ENCODE data around the gene KRTAP19-8. TPM values are rescaled to one million over a fixed set of nuclear protein-coding genes. Genes with fewer than 3 reads are reported as not detected.

KRTAP19-8 gene, protein sequence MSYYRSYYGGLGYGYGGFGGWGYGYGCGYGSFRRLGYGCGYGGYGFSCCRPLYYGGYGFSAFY
- not detected for polyA plus RNA-seq (2013, experiment 1 of 2; ENCODE audit: insufficient read length)
- polyA plus RNA-seq (2013, experiment 2 of 2; ENCODE audit: insufficient read length): not detected

DNA sequence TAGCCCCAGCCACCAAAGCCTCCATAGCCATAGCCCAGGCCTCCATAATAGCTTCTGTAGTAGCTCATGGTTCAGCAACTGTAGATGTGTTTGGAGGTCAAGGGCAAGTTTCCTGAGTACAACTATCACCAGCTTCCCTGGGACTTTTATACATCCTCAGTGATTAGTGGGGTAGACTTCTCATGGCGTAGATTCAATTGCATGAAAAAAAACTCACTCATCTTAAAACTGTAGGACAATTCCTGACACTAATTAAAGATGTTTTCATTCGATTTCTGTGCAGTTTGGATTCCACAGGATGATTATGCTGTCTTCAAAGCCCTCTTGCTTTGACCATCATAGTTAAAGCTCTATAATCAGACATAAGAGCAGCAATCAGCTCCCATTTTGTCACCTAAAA, at the start of gene KRTAP19-8:
Gene KRTAP19-8 (minus strand): TSS at position 101 of the 400 bp plus-strand sequence. CDS start 33 bp downstream, at position 68.
- no peak for DNase-seq

- no peak for DNase-seq
Measured at GRCh38 chr21:31087639-31088473, 49.6 kb upstream of the KRTAP19-8 start.

- no peak for DNase-seq
Measured at GRCh38 chr21:31084689-31085088, 46.4 kb upstream of the KRTAP19-8 start.

GRCh38 chr21:31078796-31079195, 40.5 kb upstream of the KRTAP19-8 start:
- peak; percentile 12 for DNase-seq

GRCh38 chr21:31078216-31078615, 39.9 kb upstream of the KRTAP19-8 start:
- DNase-seq: no peak

DNA sequence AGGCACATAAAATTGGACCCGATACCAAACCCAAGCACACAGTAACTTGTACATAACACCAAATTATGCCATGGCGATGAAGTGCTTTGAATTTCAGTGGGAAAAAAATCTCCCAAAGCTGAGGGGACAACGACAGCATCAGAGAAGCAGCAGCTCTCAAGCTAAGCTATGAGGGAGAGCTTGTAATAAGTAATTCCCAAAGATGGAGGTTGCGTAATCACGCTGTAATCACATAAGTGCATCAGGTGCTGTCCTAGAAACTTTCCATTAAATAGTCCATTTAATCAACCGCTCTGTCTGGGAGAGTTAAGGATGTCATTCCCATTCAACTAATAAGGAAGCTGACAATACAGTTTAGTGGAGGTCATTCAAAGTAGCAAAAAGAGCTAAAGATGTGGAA, 37.6 kb upstream of the KRTAP19-8 start:
- DNase-seq: no peak

GRCh38 chr21:31072533-31072932, 34.3 kb upstream of the KRTAP19-8 start:
- DNase-seq: no peak

GRCh38 chr21:31064803-31065202, 26.5 kb upstream of the KRTAP19-8 start:
- no peak for DNase-seq

DNA sequence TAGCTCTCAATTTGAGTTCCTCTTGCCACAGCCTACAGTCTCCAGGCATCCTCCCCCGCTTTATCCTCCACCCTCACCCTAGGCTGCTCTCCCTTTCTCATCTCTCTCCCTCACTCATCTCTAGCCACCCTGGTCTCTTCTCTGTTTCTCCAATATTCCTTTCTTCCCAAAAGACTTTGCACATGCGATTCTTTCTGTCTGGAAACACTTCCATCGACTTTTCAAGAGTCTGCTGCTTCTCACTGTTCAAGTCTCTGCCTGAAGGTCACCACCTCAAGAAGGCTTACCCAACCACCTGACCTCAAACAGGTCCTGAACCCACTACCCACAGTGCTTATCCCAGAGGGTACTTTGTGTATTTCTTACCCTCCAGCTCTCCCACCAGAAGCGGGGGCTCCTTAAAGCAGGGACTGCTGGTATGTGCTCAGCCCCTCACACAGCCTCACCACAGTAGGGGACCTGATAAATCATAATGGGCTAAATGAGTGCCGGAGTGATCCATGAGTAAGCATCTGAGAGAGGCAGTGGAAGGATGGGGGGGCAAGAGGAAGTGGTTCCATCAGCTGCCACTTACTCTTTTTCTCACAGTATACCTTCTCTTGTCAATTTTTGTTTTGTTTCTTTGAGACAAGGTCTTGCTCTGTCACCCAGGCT, 14.3 kb upstream of the KRTAP19-8 start:
- DNase-seq: no peak

DNA sequence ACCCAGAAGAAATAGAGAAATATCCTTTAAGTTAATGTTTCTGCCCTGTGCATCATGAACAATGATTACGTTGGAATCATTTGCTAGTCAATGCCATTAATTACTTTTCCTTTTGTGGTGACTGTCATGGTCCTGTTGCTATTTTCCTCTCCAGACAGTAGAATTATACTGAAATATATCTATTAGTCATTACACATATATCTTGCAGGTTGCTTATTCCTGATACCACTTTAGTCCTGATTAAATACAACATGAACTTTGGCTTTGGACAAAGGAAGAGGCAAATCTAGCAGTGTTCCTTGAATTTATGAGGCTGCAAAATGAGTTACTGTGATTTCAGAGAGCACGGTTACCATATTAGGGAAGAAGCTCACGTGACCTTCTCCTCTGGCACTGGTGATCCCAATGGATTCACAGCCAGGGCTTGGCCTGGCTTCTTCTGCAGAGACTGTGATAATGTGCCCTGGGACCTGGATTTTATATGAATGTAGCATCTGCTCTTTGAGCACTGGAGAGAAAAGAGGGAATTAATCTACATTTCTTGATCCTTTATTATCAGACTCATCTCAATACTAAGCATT, 12.4 kb upstream of the KRTAP19-8 start:
- no peak for DNase-seq

DNA sequence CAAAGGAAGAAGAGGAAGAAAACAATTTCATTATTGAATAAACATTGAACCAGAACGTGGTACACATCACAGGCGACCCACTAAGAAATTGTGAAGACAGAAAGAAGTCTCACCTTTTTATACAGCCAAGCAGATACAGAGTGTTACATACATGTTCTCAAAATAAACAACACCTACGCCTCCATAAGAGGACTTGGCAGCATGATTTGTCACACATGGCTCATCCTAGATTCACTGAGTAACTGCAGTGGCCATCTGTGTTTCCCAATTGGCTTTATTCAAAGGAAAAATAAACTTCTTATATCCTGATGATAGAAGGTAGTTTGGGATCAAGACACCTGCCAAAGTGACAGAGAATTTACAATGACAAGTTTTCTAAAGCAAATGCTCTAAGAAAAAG, 7.6 kb upstream of the KRTAP19-8 start:
- no peak for DNase-seq

DNA sequence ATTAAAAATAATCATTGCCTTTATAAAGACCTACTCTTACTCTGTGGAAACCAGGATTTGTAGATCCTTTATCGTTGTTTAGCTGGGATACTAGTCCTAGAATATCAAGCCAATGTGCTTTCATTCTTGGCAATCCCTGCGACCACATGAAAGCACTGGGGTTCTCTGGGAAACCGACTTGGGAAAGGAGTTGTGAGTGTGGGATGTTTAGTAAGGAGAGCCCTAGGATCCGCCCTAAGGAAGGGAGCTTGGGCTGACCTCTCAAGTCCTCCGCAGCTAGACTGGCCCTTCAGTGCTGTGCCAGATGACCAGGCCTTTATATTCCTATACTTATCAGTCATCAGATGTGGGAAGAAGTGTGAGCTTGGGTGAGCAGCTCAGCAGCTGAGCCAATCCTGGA, 5.2 kb upstream of the KRTAP19-8 start:
- DNase-seq: no peak

GRCh38 chr21:31042080-31042464, 3.8 kb upstream of the KRTAP19-8 start:
- no peak for DNase-seq

- DNase-seq: no peak
Measured at GRCh38 chr21:31041295-31042079, 3.2 kb upstream of the KRTAP19-8 start.

DNA sequence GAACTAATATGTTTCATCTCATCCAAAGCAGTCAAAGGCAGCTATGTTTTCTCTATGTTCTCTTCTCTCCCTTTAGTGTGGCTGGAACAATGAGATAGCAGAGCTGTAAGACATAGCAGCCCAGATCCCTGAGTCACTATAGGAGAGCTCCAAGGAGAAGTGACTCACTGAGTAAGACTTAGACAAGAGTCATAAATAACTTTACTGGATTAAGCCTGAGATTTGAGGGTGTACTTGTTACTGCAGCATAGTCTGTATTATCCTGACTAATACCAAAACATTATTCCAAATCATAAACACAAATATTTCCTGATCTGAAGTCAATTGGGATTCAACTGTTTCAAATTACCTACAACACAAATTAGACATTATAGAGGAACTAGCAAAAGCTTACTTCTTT, 3.9 kb downstream of the KRTAP19-8 start:
- DNase-seq: no peak

GRCh38 chr21:31030367-31031106, 7.7 kb downstream of the KRTAP19-8 start:
- no peak for DNase-seq

DNA sequence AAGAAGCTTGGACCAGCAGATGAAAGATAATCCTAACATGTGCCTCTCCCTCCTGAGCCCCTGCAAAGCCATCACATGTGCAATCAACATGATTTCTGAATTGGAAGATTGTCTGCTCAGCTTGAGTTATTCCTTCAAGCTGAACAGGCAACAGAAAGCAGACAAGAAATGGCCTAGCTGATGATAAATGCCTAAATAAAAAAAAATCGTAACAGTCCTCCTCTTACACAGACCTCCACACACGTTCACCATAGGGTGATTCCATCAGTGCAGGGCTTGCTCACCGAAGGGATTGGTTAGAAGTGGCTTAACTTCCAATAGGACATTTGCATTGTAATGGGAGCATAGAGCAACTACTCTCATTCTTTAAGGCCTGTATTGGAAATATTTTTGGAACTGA, 14.6 kb downstream of the KRTAP19-8 start:
- DNase-seq: no peak

GRCh38 chr21:31022306-31022705, 16.0 kb downstream of the KRTAP19-8 start:
- no peak for DNase-seq

GRCh38 chr21:31018232-31018631, 20.0 kb downstream of the KRTAP19-8 start:
- no peak for DNase-seq

GRCh38 chr21:31014891-31015290, 23.4 kb downstream of the KRTAP19-8 start:
- no peak for DNase-seq

- DNase-seq: no peak
Measured at GRCh38 chr21:31012133-31013089, 25.9 kb downstream of the KRTAP19-8 start.
